HEK293 (cell line): ENCODE data around the gene ANKRD37.

Experiments used
- CTCF ChIA-PET: fragments of 350-600 bp; formaldehyde crosslinking; extraction: SDS; loops from one replicate; lab custom pipeline; 2021; ENCODE audit warnings: antibody characterized with exemption; lab: Yijun Ruan, JAX
- POLR2A ChIA-PET: fragments of 300-600 bp; formaldehyde crosslinking; extraction: SDS; loops from one replicate; lab custom pipeline; 2020; ENCODE audit warnings: antibody characterized with exemption, inconsistent platforms; lab: Yijun Ruan, JAX
- H3K27ac ChIP-seq: fragments of 200-500 bp; sonication (Bioruptor generic); 2 replicates; pipeline ENCODE4 v1.5.1; 2014; ENCODE audit warnings: low read depth, low read length, control low read depth, inconsistent platforms; ENCODE audit errors: extremely low read depth
- H3K36me3 ChIP-seq, 2 experiments: fragments of 200-500 bp in 1 of 2; sonication (Bioruptor generic) in 1 of 2; 1 replicate in 1 of 2; 2 replicates in 1 of 2; pipeline ENCODE4 v1.5.1; 2014 to 2017; ENCODE audit warnings: inconsistent platforms in 2 of 2, low read length in 2 of 2; ENCODE audit not compliant: control insufficient read depth in 2 of 2, insufficient read depth in 1 of 2
- H3K4me1 ChIP-seq: fragments of 200-500 bp; sonication (Bioruptor generic); 2 replicates; pipeline ENCODE4 v1.5.1; 2014; ENCODE audit warnings: mild to moderate bottlenecking, low read length, inconsistent platforms; ENCODE audit not compliant: control insufficient read depth, insufficient read depth
- H3K4me3 ChIP-seq: 2 replicates; pipeline ENCODE4 v1.5.1; 2011; ENCODE audit warnings: low read depth, mild to moderate bottlenecking, control low read depth, low read length, moderate library complexity
- H3K9me3 ChIP-seq: fragments of 200-500 bp; sonication (Bioruptor generic); 2 replicates; pipeline ENCODE4 v1.5.1; 2014; ENCODE audit warnings: low read depth, low read length, inconsistent platforms; ENCODE audit not compliant: control insufficient read depth, insufficient read depth
- BCL11A ChIP-seq: fragments of 450-650 bp; formaldehyde crosslinking; IDR thresholded peaks from 2 replicates; pipeline ENCODE4 v1.5.1; 2016; ENCODE audit warnings: low read depth, missing biosample characterization, missing genetic modification characterization
- REPIN1 ChIP-seq: fragments of 450-650 bp; formaldehyde crosslinking; IDR thresholded peaks from 2 replicates; pipeline ENCODE4 v1.5.1; 2017; ENCODE audit warnings: missing biosample characterization, missing genetic modification characterization, low read depth
- WT1 ChIP-seq: fragments of 450-650 bp; formaldehyde crosslinking; IDR thresholded peaks from 2 replicates; pipeline ENCODE4 v1.5.1; 2016; ENCODE audit warnings: missing biosample characterization, missing genetic modification characterization
- ZFHX2 ChIP-seq: fragments of 450-650 bp; formaldehyde crosslinking; conservative IDR thresholded peaks from 2 replicates; pipeline ENCODE4 v1.5.1; 2016; ENCODE audit warnings: missing biosample characterization, missing genetic modification characterization
- ZNF121 ChIP-seq: fragments of 450-650 bp; formaldehyde crosslinking; IDR thresholded peaks from 2 replicates; pipeline ENCODE4 v1.5.1; 2016; ENCODE audit warnings: missing biosample characterization, missing genetic modification characterization
- ZNF132 ChIP-seq: fragments of 450-650 bp; formaldehyde crosslinking; IDR thresholded peaks from 2 replicates; pipeline ENCODE4 v1.5.1; 2017; ENCODE audit warnings: missing biosample characterization, missing genetic modification characterization, borderline replicate concordance
- ZNF133 ChIP-seq: fragments of 450-650 bp; formaldehyde crosslinking; IDR thresholded peaks from 2 replicates; pipeline ENCODE4 v1.5.1; 2016; ENCODE audit warnings: missing biosample characterization, missing genetic modification characterization
- ZNF223 ChIP-seq: fragments of 450-650 bp; formaldehyde crosslinking; IDR thresholded peaks from 2 replicates; pipeline ENCODE4 v1.5.1; 2016; ENCODE audit warnings: missing biosample characterization, missing genetic modification characterization
- ZNF239 ChIP-seq: fragments of 450-650 bp; formaldehyde crosslinking; IDR thresholded peaks from 2 replicates; pipeline ENCODE4 v1.5.1; 2016; ENCODE audit warnings: missing biosample characterization, missing genetic modification characterization
- ZNF266 ChIP-seq: fragments of 450-650 bp; formaldehyde crosslinking; IDR thresholded peaks from 2 replicates; pipeline ENCODE4 v1.5.1; 2016; ENCODE audit warnings: missing biosample characterization, missing genetic modification characterization, low read depth
- ZNF510 ChIP-seq: fragments of 450-650 bp; formaldehyde crosslinking; IDR thresholded peaks from 2 replicates; pipeline ENCODE4 v1.5.1; 2018; ENCODE audit warnings: mild to moderate bottlenecking, missing genetic modification characterization, missing biosample characterization; ENCODE audit not compliant: insufficient replicate concordance
- ZNF639 ChIP-seq: fragments of 450-650 bp; formaldehyde crosslinking; IDR thresholded peaks from 2 replicates; pipeline ENCODE4 v1.5.1; 2016; ENCODE audit warnings: missing biosample characterization, missing genetic modification characterization
- ZNF660 ChIP-seq: fragments of 450-650 bp; IDR thresholded peaks from 2 replicates; pipeline ENCODE4 v1.5.1; 2018; ENCODE audit warnings: missing biosample characterization, mild to moderate bottlenecking, missing genetic modification characterization
- ZNF677 ChIP-seq: fragments of 450-650 bp; IDR thresholded peaks from 2 replicates; pipeline ENCODE4 v1.5.0; 2018; ENCODE audit warnings: missing biosample characterization, mild to moderate bottlenecking, missing genetic modification characterization, moderate library complexity
- ZNF704 ChIP-seq: fragments of 450-650 bp; formaldehyde crosslinking; IDR thresholded peaks from 2 replicates; pipeline ENCODE4 v1.5.1; 2016; ENCODE audit warnings: missing biosample characterization, missing genetic modification characterization
- ZNF843 ChIP-seq: fragments of 450-650 bp; formaldehyde crosslinking; IDR thresholded peaks from 2 replicates; pipeline ENCODE4 v1.5.1; 2016; ENCODE audit warnings: missing biosample characterization, missing genetic modification characterization
- ZSCAN23 ChIP-seq: fragments of 450-650 bp; formaldehyde crosslinking; IDR thresholded peaks from 2 replicates; pipeline ENCODE4 v1.5.1; 2016; ENCODE audit warnings: missing biosample characterization, missing genetic modification characterization
- TF ChIP-seq, protein P1 (sequence below): fragments of 450-650 bp; formaldehyde crosslinking; IDR thresholded peaks from 2 replicates; pipeline ENCODE4 v1.5.1; 2016; ENCODE audit warnings: missing biosample characterization, missing genetic modification characterization
- TF ChIP-seq, protein P2 (sequence below): fragments of 450-650 bp; IDR thresholded peaks from 2 replicates; pipeline ENCODE4 v1.5.1; 2018; ENCODE audit warnings: missing biosample characterization, mild to moderate bottlenecking, missing genetic modification characterization
- TF ChIP-seq, protein P3 (sequence below): fragments of 450-650 bp; formaldehyde crosslinking; IDR thresholded peaks from 2 replicates; pipeline ENCODE4 v1.5.1; 2016; ENCODE audit warnings: missing biosample characterization, missing genetic modification characterization, borderline replicate concordance

The ANKRD37 gene

GRCh38 chr4:185384930-185385331, 11.7 kb upstream of the ANKRD37 start:
- Histone ChIP-seq H3K4me3 (no peak overlapping the region), H3K27ac (no peak overlapping the region), H3K36me3 (no peaks in the 10 kb centered on the region), H3K4me1 (no peaks in the 10 kb centered on the region), H3K9me3 (no peaks in the 10 kb centered on the region)
- TF ChIP-seq ZNF121 (tag by site-specific recombination): no peak
- TF ChIP-seq, protein P1, sequence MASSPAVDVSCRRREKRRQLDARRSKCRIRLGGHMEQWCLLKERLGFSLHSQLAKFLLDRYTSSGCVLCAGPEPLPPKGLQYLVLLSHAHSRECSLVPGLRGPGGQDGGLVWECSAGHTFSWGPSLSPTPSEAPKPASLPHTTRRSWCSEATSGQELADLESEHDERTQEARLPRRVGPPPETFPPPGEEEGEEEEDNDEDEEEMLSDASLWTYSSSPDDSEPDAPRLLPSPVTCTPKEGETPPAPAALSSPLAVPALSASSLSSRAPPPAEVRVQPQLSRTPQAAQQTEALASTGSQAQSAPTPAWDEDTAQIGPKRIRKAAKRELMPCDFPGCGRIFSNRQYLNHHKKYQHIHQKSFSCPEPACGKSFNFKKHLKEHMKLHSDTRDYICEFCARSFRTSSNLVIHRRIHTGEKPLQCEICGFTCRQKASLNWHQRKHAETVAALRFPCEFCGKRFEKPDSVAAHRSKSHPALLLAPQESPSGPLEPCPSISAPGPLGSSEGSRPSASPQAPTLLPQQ: peak; percentile 63; the same call in 1 of the 2 replicates
- no peak for TF ChIP-seq ZNF266
- TF ChIP-seq ZNF223: no peak
- POLR2A ChIA-PET: no interaction called here
- CTCF ChIA-PET: no interaction called here

- CTCF ChIA-PET: no interaction called here
- Histone ChIP-seq H3K36me3 (no peaks in the 10 kb centered on the region), H3K4me3 (no peak overlapping the region), H3K4me1 (no peaks in the 10 kb centered on the region), H3K27ac (no peak overlapping the region), H3K9me3 (no peaks in the 10 kb centered on the region)
- POLR2A ChIA-PET: no interaction called here
- TF ChIP-seq ZNF843 (tag by site-specific recombination): no peak
- no peak for TF ChIP-seq ZNF510
- TF ChIP-seq, protein P2, sequence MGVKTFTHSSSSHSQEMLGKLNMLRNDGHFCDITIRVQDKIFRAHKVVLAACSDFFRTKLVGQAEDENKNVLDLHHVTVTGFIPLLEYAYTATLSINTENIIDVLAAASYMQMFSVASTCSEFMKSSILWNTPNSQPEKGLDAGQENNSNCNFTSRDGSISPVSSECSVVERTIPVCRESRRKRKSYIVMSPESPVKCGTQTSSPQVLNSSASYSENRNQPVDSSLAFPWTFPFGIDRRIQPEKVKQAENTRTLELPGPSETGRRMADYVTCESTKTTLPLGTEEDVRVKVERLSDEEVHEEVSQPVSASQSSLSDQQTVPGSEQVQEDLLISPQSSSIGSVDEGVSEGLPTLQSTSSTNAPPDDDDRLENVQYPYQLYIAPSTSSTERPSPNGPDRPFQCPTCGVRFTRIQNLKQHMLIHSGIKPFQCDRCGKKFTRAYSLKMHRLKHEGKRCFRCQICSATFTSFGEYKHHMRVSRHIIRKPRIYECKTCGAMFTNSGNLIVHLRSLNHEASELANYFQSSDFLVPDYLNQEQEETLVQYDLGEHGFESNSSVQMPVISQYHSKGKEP: no peak
- TF ChIP-seq REPIN1 (tag by site-specific recombination): no peak
- no peak for TF ChIP-seq ZNF677 (tag by site-specific recombination)
- no peak for TF ChIP-seq ZSCAN23
- TF ChIP-seq BCL11A: no peak
- TF ChIP-seq ZNF660 (tag by site-specific recombination): no peak
- no peak for TF ChIP-seq ZNF639 (tag by site-specific recombination)
- TF ChIP-seq ZNF704: no peak
- no peak for TF ChIP-seq WT1 (tag by site-specific recombination)
These were observed 8.7 kb upstream of the ANKRD37 start for GRCh38 chr4:185387957-185388356.

GRCh38 chr4:185390941-185391340, 5.7 kb upstream of the ANKRD37 start:
- Histone ChIP-seq H3K4me1 (no peaks in the 10 kb centered on the region), H3K9me3 (no peaks in the 10 kb centered on the region), H3K36me3 (no peaks in the 10 kb centered on the region), H3K27ac (no peak overlapping the region), H3K4me3 (no peak overlapping the region)
- POLR2A ChIA-PET: no interaction called here
- CTCF ChIA-PET: no interaction called here
- TF ChIP-seq ZNF239 (tag by site-specific recombination) (no peak), ZNF133 (tag by site-specific recombination) (no peak), ZNF677 (tag by site-specific recombination) (no peak), ZNF132 (tag by site-specific recombination) (no peak), ZFHX2 (no peak), ZNF704 (no peak)
- TF ChIP-seq, protein P3, sequence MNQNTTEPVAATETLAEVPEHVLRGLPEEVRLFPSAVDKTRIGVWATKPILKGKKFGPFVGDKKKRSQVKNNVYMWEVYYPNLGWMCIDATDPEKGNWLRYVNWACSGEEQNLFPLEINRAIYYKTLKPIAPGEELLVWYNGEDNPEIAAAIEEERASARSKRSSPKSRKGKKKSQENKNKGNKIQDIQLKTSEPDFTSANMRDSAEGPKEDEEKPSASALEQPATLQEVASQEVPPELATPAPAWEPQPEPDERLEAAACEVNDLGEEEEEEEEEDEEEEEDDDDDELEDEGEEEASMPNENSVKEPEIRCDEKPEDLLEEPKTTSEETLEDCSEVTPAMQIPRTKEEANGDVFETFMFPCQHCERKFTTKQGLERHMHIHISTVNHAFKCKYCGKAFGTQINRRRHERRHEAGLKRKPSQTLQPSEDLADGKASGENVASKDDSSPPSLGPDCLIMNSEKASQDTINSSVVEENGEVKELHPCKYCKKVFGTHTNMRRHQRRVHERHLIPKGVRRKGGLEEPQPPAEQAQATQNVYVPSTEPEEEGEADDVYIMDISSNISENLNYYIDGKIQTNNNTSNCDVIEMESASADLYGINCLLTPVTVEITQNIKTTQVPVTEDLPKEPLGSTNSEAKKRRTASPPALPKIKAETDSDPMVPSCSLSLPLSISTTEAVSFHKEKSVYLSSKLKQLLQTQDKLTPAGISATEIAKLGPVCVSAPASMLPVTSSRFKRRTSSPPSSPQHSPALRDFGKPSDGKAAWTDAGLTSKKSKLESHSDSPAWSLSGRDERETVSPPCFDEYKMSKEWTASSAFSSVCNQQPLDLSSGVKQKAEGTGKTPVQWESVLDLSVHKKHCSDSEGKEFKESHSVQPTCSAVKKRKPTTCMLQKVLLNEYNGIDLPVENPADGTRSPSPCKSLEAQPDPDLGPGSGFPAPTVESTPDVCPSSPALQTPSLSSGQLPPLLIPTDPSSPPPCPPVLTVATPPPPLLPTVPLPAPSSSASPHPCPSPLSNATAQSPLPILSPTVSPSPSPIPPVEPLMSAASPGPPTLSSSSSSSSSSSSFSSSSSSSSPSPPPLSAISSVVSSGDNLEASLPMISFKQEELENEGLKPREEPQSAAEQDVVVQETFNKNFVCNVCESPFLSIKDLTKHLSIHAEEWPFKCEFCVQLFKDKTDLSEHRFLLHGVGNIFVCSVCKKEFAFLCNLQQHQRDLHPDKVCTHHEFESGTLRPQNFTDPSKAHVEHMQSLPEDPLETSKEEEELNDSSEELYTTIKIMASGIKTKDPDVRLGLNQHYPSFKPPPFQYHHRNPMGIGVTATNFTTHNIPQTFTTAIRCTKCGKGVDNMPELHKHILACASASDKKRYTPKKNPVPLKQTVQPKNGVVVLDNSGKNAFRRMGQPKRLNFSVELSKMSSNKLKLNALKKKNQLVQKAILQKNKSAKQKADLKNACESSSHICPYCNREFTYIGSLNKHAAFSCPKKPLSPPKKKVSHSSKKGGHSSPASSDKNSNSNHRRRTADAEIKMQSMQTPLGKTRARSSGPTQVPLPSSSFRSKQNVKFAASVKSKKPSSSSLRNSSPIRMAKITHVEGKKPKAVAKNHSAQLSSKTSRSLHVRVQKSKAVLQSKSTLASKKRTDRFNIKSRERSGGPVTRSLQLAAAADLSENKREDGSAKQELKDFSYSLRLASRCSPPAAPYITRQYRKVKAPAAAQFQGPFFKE (tag by site-specific recombination): no peak
